ENCODE results near the gene KCTD2. TPM values are rescaled to one million over a fixed set of nuclear protein-coding genes. Genes with fewer than 3 reads are reported as not detected.

KCTD2 gene
- total and polyA plus RNA-seq, 2 of the 13 experiments (the other 11 are each of a cell fraction or from before 2014, with no cell fraction given) = 28.3 to 32.6 TPM

DNA sequence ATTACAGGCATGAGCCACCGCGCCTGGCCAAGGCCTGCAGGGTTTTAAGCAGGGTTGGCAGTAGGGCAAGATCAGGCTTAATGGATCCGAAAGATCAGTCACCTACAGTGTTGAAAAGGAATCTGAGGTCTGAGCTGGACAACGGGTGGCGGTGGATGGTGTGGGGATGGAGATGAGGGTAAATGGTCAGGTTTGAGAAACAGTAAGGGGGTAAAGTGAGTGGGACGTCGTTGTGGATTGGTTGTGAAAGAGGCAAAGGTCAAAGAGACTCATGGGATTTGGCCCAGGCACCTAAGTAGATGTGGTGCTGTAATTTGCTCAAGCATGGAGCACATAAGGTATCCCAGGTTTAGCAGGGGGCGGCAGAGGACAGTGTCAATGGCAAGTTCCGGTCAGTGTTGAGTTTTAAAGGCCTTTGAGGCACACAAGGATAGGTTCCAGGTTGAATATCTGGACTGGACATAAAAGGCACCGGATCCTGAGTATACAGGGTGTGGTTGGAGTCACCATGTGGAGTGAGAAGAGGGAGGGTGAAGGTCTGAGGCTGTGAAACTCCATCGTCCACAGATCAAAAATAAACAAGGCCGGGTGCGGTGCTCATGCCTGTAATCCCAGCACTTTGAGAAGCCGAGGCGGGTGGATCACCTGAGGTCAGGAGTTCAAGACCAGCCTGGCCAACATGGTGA, 39.6 kb downstream of the KCTD2 start (continued):
- TF ChIP-seq, protein P1, sequence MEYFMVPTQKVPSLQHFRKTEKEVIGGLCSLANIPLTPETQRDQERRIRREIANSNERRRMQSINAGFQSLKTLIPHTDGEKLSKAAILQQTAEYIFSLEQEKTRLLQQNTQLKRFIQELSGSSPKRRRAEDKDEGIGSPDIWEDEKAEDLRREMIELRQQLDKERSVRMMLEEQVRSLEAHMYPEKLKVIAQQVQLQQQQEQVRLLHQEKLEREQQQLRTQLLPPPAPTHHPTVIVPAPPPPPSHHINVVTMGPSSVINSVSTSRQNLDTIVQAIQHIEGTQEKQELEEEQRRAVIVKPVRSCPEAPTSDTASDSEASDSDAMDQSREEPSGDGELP (IDR thresholded peaks at IDR 0.05; ENCODE audit: borderline replicate concordance, low read depth) = peak; percentile 61; the same call in 1 of the 2 replicates
- TF ChIP-seq ZNF367 (CRISPR knock-in tag; IDR thresholded peaks at IDR 0.05; ENCODE audit: borderline replicate concordance) (no peak), ZNF749 (CRISPR knock-in tag; IDR thresholded peaks at IDR 0.05; ENCODE audit: borderline replicate concordance) (no peak; the same call in 1 of the 2 replicates), ARID4A (CRISPR knock-in tag; IDR thresholded peaks at IDR 0.05; ENCODE audit: borderline replicate concordance) (peak; percentile 9; the same call in 1 of the 2 replicates), KAT8 (CRISPR knock-in tag; IDR thresholded peaks at IDR 0.05) (peak; percentile 72), ZNF709 (CRISPR knock-in tag; IDR thresholded peaks at IDR 0.05) (peak; percentile 86; the same call in 1 of the 2 replicates), SNRNP70 (IDR thresholded peaks at IDR 0.05; ENCODE audit: low read depth, low read length) (no peak), NCOA2 (CRISPR knock-in tag; IDR thresholded peaks at IDR 0.05) (peak; percentile 32; the same call in 1 of the 2 replicates), RBM39 (IDR thresholded peaks at IDR 0.05; ENCODE audit: low read depth, low read length, poor library complexity, severe bottlenecking) (no peak), ZC3H4 (CRISPR knock-in tag; IDR thresholded peaks at IDR 0.05; ENCODE audit: borderline replicate concordance) (peak; percentile 24; the same call in 1 of the 2 replicates), SMAD1 (CRISPR knock-in tag; IDR thresholded peaks at IDR 0.05; ENCODE audit: borderline replicate concordance, low read depth) (no peak), ZNF235 (CRISPR knock-in tag; IDR thresholded peaks at IDR 0.05; ENCODE audit: borderline replicate concordance) (no peak), KLF12 (CRISPR knock-in tag; IDR thresholded peaks at IDR 0.05; ENCODE audit: borderline replicate concordance) (no peak; the same call in 1 of the 2 replicates)
- TF ChIP-seq, protein P2, sequence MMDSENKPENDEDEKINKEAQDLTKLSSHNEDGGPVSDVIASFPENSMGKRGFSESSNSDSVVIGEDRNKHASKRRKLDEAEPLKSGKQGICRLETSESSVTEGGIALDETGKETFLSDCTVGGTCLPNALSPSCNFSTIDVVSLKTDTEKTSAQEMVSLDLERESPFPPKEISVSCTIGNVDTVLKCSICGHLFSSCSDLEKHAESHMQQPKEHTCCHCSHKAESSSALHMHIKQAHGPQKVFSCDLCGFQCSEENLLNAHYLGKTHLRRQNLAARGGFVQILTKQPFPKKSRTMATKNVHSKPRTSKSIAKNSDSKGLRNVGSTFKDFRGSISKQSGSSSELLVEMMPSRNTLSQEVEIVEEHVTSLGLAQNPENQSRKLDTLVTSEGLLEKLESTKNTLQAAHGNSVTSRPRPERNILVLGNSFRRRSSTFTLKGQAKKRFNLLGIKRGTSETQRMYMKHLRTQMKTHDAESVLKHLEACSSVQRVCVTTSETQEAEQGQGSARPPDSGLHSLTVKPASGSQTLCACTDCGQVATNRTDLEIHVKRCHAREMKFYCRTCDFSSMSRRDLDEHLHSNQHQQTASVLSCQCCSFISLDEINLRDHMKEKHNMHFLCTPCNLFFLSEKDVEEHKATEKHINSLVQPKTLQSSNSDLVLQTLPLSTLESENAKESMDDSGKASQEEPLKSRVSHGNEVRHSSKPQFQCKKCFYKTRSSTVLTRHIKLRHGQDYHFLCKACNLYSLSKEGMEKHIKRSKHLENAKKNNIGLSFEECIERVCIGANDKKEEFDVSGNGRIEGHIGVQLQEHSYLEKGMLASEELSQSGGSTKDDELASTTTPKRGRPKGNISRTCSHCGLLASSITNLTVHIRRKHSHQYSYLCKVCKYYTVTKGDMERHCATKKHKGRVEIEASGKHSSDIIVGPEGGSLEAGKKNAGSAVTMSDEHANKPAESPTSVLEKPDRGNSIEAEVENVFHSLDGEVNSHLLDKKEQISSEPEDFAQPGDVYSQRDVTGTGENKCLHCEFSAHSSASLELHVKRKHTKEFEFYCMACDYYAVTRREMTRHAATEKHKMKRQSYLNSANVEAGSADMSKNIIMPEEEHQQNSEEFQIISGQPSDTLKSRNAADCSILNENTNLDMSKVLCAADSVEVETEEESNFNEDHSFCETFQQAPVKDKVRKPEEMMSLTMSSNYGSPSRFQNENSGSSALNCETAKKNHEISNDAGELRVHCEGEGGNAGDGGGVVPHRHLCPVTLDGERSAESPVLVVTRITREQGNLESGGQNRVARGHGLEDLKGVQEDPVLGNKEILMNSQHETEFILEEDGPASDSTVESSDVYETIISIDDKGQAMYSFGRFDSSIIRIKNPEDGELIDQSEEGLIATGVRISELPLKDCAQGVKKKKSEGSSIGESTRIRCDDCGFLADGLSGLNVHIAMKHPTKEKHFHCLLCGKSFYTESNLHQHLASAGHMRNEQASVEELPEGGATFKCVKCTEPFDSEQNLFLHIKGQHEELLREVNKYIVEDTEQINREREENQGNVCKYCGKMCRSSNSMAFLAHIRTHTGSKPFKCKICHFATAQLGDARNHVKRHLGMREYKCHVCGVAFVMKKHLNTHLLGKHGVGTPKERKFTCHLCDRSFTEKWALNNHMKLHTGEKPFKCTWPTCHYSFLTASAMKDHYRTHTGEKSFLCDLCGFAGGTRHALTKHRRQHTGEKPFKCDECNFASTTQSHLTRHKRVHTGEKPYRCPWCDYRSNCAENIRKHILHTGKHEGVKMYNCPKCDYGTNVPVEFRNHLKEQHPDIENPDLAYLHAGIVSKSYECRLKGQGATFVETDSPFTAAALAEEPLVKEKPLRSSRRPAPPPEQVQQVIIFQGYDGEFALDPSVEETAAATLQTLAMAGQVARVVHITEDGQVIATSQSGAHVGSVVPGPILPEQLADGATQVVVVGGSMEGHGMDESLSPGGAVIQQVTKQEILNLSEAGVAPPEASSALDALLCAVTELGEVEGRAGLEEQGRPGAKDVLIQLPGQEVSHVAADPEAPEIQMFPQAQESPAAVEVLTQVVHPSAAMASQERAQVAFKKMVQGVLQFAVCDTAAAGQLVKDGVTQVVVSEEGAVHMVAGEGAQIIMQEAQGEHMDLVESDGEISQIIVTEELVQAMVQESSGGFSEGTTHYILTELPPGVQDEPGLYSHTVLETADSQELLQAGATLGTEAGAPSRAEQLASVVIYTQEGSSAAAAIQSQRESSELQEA (CRISPR knock-in tag; IDR thresholded peaks at IDR 0.05; ENCODE audit: not compliant biosample characterization) = no peak

Data from HepG2 (cell line).